Ishikawa (cell line): ENCODE measurements around the gene GAP43.

ENCODE experiments used
- CEBPB ChIP-seq: IDR thresholded peaks from 2 replicates; pipeline ENCODE4 v1.6.1; 2012
- CREB1 ChIP-seq: IDR thresholded peaks from 2 replicates; pipeline ENCODE4 v1.6.1; 2012; ENCODE audit warnings: low read depth
- EGR1 ChIP-seq: IDR thresholded peaks from 2 replicates; pipeline ENCODE4 v1.6.1; 2012
- EP300 ChIP-seq: IDR thresholded peaks from 2 replicates; pipeline ENCODE4 v1.6.1; 2012; ENCODE audit warnings: borderline replicate concordance
- MAX ChIP-seq: IDR thresholded peaks from 2 replicates; pipeline ENCODE4 v1.6.1; 2012
- NFIC ChIP-seq: IDR thresholded peaks from 2 replicates; pipeline ENCODE4 v1.6.1; 2012
- RAD21 ChIP-seq: IDR thresholded peaks from 2 replicates; pipeline ENCODE4 v1.6.1; 2012; ENCODE audit warnings: low read depth
- REST ChIP-seq: IDR thresholded peaks from 2 replicates; pipeline ENCODE4 v1.6.1; 2012; ENCODE audit warnings: low read depth, mild to moderate bottlenecking
- TAF1 ChIP-seq: IDR thresholded peaks from 2 replicates; pipeline ENCODE4 v1.6.1; 2012; ENCODE audit warnings: low read depth, mild to moderate bottlenecking
- TCF12 ChIP-seq: IDR thresholded peaks from 2 replicates; pipeline ENCODE4 v1.6.1; 2012; ENCODE audit warnings: low read depth
- TEAD4 ChIP-seq: IDR thresholded peaks from 2 replicates; pipeline ENCODE4 v1.6.1; 2012
- YY1 ChIP-seq: IDR thresholded peaks from 2 replicates; pipeline ENCODE4 v1.6.1; 2012; ENCODE audit warnings: low read depth
- ZBTB7A ChIP-seq: IDR thresholded peaks from 2 replicates; pipeline ENCODE4 v1.6.1; 2012; ENCODE audit warnings: low read depth

- TF ChIP-seq EP300 (no peak), EGR1 (no peak), REST (no peak), CREB1 (no peak), TAF1 (no peak), MAX (no peak), TCF12 (no peak), RAD21 (no peak), TEAD4 (no peak), NFIC (no peak), ZBTB7A (no peak), CEBPB (no peak), YY1 (no peak)
Measured at GRCh38 chr3:115670911-115671310, 47.6 kb downstream of the GAP43 start.
